ENCODE results near the gene ACTMAP.

Gene ACTMAP

GRCh38 chr19:40692212-40692551, 58.1 kb downstream of the ACTMAP start:
- no peak for DNase-seq

- DNase-seq: no peak
These were observed 58.7 kb downstream of the ACTMAP start for GRCh38 chr19:40691421-40692211.
